HG03025 (cell line): ENCODE data around the gene SMG7.

ENCODE experiments used
- ATAC-seq: cut with Tn5 transposase; IDR thresholded peaks from one replicate; pipeline ENCODE4 v1.9.1; 2021; ENCODE audit warnings: mild to moderate bottlenecking, moderate library complexity; ENCODE audit not compliant: unreplicated experiment, low FRiP score

The SMG7 gene

GRCh38 chr1:183508694-183509093 is 36.4 kb downstream of the SMG7 start:
- no peak for ATAC-seq

DNA sequence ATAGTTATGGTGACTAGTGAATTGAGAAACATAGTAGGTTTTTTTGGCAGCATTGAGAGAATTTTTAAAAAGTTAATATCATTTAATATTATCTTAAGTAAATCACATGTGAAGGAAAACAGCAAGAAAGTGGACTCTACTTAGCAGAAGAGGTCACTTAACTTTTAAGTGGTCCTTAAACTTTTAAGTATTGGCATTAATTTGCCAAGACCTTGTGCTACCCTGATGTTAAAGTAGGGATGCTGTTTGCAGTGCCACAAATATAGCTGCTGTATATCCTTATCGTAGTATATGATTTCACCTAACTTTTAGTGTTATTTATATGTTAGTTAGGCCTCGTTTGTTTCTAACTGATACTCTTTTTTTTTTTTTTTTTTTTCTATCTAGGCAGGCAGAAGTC is 40.2 kb downstream of the SMG7 start:
- no peak for ATAC-seq

DNA sequence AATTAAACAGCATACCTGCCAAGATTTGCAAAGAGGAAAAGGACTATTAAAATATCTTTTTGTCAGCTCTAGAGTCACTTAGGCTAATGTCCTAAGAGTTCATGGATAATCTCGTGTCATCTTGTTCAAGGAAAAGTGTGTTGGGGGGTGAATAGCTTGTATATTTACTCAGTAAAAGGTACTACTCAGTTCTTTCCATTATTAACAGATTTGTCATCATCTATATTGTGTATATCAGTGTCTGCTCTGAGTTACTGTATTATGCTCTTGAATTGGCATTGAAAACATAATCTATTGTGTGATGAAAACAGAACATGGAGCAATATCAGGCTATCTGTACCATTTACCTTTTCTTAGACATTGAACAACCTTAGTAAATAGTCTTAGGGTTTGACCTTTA is 41.9 kb downstream of the SMG7 start:
- no peak for ATAC-seq

DNA sequence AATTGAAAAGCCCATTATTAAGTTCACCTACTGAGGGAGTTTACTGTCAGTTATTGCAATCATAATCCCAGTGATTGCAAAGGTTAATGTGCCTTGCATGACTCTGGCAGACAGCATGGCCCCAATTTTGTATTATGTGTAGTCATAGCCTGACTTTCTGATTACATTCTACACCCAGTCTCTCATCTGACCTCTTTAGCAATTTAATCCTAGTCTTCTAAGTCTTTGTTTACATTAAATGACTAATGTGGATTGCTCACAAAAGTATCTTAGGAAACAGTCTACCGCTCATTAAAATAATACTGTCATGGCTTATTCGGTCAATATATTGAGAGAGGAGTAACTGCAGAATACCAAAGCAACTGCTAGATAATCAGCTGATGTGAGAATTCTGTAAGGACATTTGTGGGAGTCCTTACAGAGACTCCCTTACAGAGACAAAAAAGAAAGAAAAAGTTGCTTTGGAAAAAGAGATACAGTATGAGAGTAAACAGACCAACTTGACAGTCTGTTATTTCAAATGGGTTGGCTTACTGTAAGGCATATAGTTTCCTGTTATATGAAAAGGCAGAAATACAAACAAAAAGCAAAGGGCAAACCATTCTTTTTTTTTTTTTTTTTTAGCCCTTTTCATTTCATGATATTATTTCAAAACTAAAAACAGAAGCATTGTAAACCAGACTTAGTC is 42.8 kb downstream of the SMG7 start:
- no peak for ATAC-seq

DNA sequence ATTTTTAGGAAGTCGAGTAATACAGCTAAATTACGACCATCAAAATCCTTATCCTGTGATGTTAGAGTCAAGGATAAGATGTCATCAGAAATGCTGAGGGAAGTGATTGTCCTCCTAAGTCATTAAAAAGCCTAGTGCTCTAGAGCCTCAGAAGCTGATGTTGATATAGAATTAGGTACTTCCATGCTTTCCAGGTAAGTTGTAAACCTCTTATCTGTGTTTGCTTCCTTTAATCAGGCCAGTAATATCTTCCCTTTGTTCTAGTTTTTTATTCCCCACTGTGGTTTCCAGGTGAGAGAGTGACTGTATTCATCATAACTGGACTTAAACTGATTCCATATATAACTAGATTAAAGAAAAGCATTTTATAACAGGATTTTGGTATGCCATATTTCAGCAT is 44.4 kb downstream of the SMG7 start:
- no peak for ATAC-seq

DNA sequence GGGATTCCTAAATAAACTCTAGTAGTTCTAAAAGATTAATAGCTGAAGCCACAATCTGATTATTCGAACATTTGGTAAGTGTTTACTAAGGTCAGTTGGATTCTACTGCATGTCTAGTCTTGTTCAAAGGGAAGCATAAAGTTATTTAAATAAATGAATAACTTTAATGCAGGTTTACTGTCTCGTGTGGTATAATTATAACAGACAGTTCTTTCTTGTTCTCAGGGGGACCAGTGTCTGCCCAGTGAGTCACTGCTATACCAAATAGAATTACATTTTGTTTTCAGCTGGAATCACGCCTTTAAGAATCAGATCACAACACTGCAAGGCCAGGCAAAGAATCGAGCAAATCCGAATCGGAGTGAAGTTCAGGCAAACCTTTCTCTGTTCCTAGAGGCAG is 45.1 kb downstream of the SMG7 start:
- no peak for ATAC-seq

GRCh38 chr1:183520379-183520778 is 48.1 kb downstream of the SMG7 start:
- ATAC-seq, result no peak

- ATAC-seq, result no peak
These were observed 49.8 kb downstream of the SMG7 start for GRCh38 chr1:183522104-183522503.

DNA sequence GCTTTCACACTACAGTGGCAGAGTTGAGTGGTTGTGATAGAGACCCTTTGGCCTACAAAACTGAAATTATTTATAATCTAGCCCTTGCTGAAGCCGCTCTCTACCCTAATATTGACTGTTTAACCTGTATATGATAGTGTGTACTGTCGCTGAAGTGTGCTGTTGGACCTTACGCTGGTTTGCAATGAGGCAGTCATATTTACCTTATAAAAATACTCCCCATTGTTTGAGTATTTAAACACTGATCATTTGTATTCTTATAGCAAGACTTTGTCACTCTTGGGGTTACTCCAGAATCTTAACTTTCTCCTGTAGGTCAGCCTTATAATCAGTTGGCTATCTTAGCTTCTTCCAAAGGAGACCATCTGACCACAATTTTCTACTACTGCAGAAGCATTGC is 56.3 kb downstream of the SMG7 start:
- no peak for ATAC-seq

GRCh38 chr1:183533617-183534174 is 61.4 kb downstream of the SMG7 start:
- ATAC-seq, result no peak

- no peak for ATAC-seq
These were observed 65.1 kb downstream of the SMG7 start for GRCh38 chr1:183537405-183537804.

- ATAC-seq, result no peak
These were observed 71.4 kb downstream of the SMG7 start for GRCh38 chr1:183543619-183544204.

DNA sequence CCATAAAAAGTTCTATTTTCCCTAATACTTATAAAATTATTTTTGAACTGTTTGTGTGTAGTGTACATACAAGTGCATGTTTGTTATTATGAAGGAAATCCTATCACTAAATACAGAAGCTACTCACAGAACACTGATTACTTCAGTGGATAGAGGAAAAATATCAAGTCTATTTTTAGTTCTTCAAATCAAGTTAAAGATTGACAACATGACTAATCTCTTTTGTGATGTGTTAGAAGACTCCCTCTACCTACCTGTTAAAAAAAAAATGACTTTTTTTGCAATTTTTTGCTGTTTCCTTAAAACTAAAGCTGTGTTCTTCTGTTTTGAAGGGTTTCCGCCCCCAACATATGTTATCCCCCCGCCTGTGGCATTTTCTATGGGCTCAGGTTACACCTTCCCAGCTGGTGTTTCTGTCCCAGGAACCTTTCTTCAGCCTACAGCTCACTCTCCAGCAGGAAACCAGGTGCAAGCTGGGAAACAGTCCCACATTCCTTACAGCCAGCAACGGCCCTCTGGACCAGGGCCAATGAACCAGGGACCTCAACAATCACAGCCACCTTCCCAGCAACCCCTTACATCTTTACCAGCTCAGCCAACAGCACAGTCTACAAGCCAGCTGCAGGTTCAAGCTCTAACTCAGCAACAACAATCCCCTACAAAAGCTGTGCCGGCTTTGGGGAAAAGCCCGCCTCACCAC is 72.4 kb downstream of the SMG7 start:
- ATAC-seq, result no peak

- ATAC-seq, result no peak
These were observed 74.1 kb downstream of the SMG7 start for GRCh38 chr1:183546427-183546826.

DNA sequence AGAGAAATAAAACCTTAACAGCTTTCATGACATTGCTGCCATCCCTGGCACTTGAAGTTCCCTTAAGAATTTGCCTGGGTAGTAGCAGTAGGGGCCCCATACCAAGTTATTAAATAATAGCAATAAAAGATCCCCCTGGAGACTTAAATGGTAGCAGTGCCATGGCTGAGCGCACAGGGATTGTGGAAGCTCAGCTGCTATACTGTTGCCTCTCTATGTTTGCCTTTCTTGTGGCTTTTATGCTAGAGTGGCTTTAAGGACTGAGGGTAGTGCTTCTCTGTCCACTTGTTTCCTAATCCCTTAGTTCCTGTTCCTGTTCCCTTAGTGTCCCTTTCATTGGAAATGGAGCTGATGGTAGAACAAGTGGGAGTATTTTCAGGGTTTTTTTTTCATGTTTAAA is 75.8 kb downstream of the SMG7 start:
- no peak for ATAC-seq

- ATAC-seq, result no peak
These were observed 78.6 kb downstream of the SMG7 start for GRCh38 chr1:183550915-183551314.

- no peak for ATAC-seq
These were observed 79.6 kb downstream of the SMG7 start for GRCh38 chr1:183551924-183552323.

DNA sequence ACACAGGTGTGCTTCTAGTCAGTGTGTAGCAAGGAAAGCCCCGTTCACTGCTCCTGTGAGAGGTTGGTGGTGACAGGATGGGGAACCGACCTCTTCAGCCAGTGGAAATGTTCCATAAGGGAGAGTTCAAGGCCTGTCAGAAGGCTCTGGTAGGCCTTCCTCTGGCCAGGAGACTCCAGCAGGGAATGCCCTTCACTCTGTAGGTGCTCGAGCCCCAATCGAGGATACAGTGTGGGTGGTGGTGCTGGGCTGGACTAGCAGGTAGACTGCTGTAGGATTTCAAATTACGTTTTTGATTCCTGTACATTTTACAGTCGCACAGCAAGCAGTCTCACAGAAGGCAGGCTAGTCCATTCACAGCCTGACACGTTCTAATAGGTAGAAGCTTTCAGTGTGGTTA is 80.1 kb downstream of the SMG7 start:
- ATAC-seq, result no peak

DNA sequence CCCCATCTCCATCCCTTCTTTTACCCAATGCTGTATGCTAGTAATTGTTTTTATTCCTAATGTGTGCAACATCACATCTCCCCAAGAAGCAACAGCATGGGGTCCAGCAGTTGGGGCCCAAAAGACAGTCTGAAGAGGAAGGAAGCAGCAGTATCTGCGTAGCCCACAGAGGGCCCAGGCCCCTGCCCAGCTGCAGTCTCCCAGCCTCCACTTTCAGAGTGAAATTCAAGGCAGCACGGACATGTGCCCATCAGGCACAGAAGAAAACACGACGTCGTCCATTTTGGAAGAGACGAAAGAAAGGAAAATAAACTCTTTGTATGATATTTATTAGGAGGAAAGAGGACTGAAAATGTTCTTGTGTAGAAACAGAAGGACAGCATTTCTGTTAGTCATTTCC is 80.6 kb downstream of the SMG7 start:
- no peak for ATAC-seq

DNA sequence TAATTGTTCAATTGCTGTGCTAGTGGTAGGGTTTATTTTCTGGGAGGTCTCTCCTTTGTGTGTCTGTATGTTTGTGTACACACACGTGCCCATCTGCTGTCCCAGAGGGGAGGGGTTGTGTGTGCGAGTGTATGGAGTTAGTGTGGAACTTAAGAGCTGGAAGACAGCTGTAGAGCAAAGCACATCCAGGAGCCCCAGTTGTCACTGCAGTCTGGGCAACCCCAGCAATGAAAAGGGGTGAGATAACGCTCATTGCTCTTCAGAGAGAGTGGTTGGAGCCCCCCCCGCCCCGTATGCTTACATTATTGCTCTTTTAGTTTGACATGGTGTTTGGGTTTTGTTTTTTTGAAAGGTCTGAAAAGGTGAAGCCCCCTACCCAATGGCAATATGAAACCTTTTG is 81.0 kb downstream of the SMG7 start:
- ATAC-seq, result no peak

- no peak for ATAC-seq
These were observed 81.5 kb downstream of the SMG7 start for GRCh38 chr1:183553764-183554163.

- ATAC-seq, result no peak
These were observed 82.3 kb downstream of the SMG7 start for GRCh38 chr1:183554577-183554976.
